T47D (cell line): Measurements from ENCODE around the gene CHRM4.

Experiments
- DNase-seq, 2 experiments: peaks; one replicate each; pipeline versions ENCODE4 v3.0.0 to v3.0.0-alpha.2; 2011 to 2012; ENCODE audit warnings: low read depth in 1 of 2, low spot score in 1 of 2
- JUND ChIP-seq: IDR thresholded peaks from 2 replicates; pipeline ENCODE4 v1.6.1; 2012; ENCODE audit warnings: low read depth
- in situ Hi-C: cut with HindIII; loops from 2 replicates; pipeline ENCODE4 v1.10.0; 2016; ENCODE audit warnings: low sequenced_read_pairs, low pct_unique_long_range_greater_than_20kb

The CHRM4 gene

DNA sequence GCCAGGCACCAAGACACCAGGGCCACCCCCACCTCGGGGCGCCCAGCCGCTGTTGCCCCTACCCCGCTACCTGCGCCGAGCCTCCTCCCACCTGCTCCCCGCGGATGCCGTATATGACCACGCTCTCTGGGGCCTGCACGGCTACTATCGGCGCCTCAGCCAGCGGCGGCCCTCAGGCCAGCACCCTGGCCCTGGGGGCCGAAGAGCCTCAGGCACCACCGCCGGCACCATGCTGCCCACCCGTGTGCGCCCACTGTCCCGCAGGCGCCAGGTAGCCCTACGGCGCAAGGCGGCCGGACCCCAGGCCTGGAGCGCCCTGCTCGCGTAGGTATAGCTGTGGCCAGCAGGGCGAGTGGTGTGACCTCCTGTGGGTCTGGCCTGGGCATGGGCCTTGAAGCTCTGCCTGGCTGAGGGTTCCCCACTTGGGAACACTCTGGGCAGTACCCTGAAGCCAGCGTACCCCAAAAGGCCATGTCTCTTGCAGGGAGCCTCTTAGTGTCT, 24.9 kb downstream of the CHRM4 start:
- no peak for DNase-seq
- in situ Hi-C loops, result no loop called here

DNA sequence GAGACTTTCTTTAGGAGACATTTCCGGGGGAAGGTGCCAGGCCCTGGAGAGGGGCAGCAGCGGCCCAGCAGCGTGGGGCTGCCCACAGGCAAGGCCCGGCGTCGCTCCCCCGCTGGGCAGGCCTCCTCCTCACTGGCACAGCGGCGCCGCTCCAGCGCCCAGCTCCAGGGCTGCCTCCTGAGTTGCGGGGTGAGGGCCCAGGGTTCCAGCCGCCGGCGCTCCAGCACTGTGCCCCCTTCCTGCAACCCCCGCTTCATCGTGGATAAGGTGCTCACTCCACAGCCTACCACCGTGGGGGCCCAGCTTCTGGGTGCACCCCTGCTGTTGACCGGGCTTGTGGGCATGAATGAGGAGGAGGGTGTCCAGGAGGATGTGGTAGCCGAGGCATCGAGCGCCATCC, 25.3 kb downstream of the CHRM4 start:
- TF ChIP-seq JUND, result no peak
- in situ Hi-C loops, result no loop called here
- DNase-seq, result no peak

More for the DNA sequence above, 24.9 kb downstream of the CHRM4 start:
- no peak for TF ChIP-seq JUND

DNA sequence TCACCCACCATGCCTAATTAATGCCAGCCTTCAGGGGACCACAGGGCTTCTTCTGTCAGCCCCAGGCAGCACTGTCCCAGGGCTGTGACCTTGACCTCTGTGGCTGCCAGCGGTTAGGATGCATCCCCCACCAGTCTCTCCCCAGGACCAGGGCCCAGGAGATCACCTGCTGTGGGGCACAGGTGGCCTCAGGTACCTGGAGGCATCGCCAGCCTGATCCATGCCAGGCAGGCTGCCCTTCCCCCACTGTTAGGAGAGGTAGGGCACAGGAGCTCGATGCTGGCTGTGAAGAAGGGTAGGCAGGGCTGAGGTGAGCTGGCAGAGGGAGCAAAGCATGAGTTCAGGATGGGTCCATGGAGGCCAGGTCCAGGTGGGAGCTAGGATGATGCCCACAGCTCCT, 26.8 kb downstream of the CHRM4 start:
- in situ Hi-C loops, result no loop called here
- no peak for TF ChIP-seq JUND

DNA sequence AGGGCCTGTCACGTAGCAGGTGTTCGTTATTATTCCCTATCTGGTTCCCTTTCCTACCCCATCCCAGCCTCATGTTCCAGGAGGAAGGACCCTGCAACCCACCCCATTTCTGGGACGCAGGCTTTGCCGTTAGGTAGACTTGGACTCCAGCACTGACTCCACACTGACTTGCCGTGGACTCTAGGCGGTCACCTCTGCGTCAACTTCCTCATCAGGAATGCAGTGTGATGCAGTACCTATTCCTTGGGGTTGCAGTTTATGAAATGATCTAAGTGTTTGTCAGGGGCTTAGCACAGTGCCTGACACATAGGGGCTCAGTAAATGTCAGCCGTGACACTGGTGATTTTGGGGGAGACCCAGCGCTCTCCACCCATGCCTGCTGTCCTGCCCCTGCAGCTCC, 27.5 kb downstream of the CHRM4 start:
- TF ChIP-seq JUND, result no peak
- in situ Hi-C loops, result no loop called here
- no peak for DNase-seq

More for the DNA sequence above, 26.8 kb downstream of the CHRM4 start:
- DNase-seq, result no peak

DNA sequence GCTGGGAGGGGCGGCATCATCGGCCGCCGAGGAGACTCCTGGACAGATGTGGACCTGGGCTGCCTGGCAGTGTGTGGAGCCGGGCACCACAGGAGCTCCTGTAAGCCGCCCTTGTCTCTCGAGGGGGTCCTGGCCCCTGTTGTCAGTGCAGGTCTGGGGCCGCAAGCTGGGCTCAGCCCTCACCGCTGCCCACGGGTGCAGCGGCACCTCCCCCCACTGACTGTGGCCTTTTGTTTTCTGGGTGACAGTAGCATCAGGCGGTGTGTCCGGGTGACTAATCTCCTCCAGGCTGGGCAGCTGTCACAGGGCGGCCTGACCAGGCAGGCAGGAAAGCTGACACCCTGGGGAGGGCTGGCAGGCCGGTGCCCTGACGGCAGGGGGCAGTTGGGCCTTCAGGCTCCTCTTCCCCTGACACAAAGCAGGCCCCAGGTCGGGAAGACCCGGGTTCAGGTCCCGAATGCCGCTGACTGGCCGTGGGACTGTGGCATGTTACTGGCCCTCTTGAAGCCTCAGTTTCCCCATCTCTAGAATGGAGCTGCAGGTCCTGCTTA, 28.0 kb downstream of the CHRM4 start:
- in situ Hi-C loops, result no loop called here
- DNase-seq, result peak in 1 of 2 experiments; percentile 93
- TF ChIP-seq JUND, result no peak

DNA sequence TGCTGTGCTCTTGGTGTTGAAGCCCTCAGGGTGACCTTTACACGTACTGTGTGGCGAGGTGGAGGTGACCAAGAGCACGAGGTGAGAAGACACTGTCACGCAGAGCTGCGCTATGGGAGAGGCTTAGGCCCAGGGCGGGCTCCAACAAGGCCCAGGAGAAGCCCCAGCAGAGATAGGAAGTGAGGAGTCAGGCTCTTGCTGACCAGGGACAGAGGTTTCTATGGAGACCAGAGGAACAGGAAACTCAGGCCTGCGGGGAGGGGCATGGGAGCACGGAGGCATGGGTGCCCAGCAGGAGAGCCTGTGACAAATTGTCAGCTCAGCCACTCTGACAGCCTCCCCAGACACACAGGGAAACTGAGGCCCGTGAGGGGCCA, 28.6 kb downstream of the CHRM4 start:
- in situ Hi-C loops, result no loop called here
- no peak for TF ChIP-seq JUND
- DNase-seq, result peak; percentile 70 to 89

DNA sequence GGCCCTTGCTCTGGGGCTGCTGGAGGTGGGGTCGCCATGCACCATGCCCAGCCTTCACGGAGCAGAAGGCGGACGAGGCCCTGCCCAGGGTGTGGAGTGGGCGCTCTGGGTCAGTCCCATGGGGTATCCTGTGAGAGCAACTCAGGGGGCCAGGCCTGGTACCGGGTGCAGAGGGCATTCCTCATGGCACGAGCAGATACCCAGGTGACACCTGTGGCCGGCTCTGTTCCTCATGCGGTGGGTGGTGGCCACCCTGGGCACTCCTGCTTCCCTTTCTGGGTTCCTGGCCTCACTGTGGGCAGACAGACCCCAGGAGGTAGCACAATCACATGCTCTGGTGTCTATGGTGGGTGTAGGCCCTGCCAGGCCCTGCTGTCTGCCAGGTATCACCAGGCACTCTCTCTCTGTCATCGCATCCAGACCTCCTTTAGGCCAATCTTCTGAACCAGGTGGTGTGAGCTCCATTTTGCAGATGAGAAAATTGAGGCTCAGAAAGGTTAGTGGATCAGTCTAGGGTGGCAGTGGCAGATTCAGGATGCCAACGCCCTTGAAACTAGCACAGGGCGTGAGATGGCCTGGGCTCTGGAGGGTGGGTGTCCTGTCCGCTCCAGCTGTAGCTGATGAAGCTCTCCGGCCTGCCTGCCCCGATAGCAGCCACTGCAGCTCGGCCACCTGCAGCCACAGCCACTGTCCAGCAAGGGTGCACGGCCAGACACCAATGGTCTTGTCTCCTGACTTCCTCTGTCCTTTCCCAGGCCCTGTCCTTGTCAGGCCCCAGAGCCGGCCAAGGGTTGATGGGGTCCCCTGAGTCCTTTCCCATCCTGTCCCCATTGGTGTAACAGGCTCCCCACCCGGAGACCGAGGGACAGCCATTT, 29.2 kb downstream of the CHRM4 start:
- in situ Hi-C loops, result no loop called here
- DNase-seq, result no peak
- no peak for TF ChIP-seq JUND

DNA sequence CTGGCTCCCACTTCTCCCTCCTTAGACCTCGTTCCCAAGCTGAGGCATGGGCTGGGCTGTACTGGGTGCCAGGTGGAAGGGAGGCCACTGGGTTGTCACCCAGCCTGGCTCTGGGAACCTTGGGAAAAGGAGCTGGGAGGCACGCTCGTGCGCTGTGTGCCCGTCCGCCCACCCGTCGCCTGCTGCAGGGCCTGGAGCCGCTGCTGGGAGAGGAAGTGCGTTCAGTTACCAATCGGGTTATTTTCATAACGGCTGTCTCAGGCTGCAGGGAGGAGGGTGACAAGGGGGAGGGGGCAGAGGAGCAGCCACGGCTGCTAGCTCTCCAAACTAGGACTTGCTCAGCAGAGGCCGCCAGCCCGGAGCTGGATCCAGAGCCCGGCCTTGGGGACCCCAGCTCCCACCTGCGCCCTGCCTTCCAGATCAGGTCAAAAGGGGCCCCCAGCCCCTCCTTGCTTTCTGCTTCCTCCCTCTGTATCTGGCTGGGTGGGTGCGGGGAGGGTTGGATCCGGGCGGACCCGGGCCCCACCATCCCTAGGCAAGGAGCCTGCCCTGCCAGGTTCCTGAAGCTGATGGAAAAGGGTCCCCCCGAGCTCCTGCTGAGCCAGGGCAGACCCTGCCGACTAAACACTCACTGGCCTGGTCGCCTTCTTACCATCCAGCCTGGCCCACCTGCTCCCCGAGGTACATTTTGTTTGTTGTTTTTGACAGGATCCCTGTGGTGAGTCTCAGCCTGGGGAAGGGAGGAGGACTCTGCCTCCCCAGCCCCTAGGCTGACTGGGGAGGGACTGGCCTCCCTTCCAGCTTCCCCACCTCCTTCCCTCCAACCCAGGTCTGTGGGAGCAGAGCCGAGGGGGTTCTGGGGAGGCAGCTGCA, 30.1 kb downstream of the CHRM4 start:
- peak in 1 of 2 experiments; percentile 69 for DNase-seq
- TF ChIP-seq JUND, result no peak
- in situ Hi-C loops, result no loop called here

DNA sequence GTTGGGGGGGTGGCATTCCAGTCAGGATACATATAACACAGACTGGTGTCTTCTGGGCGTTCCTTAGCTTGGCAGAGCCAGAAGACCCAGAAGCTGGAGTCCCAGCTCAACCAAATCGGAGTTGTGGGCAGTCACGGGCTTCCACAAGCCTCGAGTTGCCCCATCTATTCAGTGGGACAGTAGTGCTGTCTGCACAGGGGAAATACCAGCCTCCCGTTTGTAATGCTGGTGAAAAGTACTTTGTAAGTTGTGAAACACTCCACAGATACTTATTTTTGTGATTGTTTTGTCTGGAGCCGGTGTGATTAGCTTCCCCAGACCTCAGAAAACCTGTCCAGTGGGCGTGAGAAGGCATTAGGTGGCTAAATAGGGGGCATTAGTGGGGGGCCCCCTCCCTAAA, 30.7 kb downstream of the CHRM4 start:
- in situ Hi-C loops, result no loop called here
- no peak for TF ChIP-seq JUND
- DNase-seq, result no peak

DNA sequence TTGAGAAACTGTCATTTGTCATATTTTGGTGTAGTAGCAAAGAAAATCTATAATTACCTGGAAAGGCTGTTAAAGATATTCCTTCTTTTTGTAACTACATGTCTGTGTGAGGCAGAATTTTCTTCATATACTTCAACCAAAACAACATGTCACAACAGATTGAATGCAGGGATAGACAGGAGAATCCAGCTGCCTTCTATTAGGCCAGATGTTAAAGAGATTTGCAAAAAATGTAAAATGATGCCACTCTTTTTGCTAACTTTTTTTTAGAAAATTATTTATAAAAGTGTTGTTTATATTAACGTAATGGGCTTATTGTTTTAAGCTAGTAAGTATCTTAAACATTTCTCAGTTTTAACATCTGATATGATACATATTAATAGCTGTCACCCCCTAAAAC, 31.6 kb downstream of the CHRM4 start:
- no peak for TF ChIP-seq JUND
- in situ Hi-C loops, result no loop called here
- DNase-seq, result no peak

DNA sequence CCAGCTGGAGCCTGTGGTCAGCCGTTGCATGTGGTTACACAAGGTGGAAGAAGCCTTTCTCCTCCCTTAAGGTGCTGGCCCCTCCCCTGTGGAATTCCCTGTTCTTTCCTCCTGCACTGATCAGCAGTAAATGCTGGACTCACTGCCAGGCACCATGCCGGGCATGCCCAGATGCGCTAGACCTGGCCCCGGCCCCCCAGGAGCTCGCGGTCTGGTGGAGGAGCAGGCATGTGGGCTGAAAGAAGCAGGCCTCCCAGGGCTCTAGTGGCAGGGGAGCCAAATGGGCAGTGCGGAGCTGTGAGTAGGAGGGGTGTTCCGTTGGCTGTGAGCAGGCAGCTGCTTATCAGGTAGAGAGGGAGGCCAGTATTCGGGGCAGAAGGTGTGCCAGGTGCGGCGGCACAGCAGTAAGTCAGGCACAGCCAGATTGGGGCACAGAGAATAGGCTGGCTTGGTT, 34.1 kb downstream of the CHRM4 start:
- in situ Hi-C loops, result no loop called here
- no peak for TF ChIP-seq JUND
- peak in 1 of 2 experiments; percentile 76 for DNase-seq

DNA sequence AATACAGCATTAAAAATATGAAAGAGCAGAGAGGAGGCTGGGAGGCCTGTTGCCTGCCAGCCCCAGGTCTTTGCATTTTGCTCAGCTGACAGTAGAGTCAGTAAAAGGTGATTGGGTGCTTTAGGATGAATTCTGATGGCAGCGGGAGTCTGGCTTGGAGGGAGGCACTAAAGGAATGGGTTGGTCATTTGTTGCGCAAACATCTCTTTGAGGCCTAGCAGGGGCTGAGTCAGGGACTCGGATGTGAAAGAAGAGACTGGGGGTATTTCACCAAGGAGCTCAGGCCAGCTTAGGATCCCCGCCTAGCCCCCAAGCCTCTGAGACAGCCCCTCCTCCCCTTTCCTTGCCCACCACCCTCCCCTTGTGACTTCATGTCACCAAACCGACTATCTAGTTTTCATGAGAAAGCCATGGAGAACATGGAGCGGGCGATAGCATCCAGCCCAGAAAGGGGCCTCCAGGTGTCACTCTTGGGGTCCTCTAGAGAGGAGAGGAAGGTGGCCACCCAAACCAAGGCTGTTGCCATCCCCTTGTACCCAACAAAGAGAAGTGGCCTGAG, 34.6 kb downstream of the CHRM4 start:
- in situ Hi-C loops, result no loop called here
- TF ChIP-seq JUND, result no peak
- DNase-seq, result no peak
